Frontal cortex (tissue), 4 donors: Measurements from ENCODE around the gene RAI1. TPM values are rescaled to one million over a fixed set of nuclear protein-coding genes. Genes with fewer than 3 reads are reported as not detected.
A peak's percentile ranks its signal among the peaks of the same experiment; 100 is the strongest.

ENCODE experiments used
- DNase-seq, 2 donors: peaks; one replicate each; pipeline ENCODE4 v3.0.0; 2012; ENCODE audit warnings: low spot score in 2 of 2
- FAIRE-seq: peaks from 2 replicates; lab custom pipeline; 2012; peaks lifted over from hg19 to GRCh38; lab: Jason Lieb, UNC
- total RNA-seq: library from RNA; depleted of rRNA; stranded (reverse); fragments of >200 nt; gene quantifications from one replicate; pipeline ENCODE4 v1.2.3, GENCODE V29; 2014
- donor health status: control.
- donor health status: control.
- donor health status: control.

The RAI1 gene
- total RNA-seq, 1 donor from 2014 or later, result 16.7 TPM

DNA sequence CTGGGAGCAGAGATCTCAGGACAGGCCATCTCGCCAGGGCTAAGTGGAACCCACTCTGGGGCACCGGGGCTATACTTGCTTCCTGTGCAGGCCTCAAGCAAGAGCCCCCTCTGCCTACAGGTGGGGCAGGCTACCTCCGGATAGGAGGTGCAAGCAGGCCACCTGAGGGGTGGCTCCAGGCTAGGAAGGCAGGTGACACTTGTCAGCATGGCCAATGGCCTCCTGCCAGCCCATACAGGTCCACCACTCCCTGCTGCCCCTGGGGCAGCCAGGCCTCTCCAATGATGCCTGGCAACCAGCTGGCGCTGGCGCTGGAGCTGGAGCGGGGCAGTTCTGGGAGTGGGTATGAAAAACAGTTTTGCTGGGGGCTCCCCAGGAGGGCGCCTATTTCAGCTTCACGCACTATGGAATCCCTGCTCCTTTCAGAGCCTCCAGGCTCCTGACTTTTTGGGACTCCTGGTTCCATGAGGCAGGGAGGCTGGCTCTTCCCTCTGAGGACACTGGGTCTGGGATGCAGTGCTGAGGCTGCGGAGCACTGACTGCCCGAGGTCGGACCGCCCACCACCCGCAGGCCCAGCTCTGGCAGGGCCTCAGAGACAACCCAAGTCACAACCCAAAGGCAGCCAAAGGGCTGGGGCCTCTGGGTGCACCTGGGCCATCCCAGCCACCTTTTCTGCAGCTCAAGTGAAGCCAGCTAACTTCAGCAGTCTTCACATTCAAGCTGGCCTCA is 164.0 kb downstream of the RAI1 start:
- no peak for FAIRE-seq

DNA sequence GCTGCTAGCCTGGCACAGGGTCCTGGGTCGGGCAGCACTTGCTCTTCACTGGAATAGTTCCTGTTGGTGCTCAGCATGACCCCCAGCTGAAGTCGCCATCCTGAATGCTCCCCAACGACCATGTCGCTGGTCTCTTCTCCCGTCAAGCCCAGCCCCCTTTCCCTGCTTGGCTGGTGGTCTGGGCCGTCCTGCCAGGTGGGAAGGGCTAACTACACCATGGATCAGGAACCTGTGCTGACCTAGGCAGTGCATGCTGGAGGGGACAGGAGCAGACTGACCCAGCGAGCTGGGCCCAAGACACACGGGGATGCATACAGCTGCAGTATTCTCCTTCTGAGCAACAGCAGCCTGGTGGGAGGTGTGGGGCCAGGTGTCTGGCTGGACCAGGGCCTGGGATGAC is 164.7 kb downstream of the RAI1 start:
- no peak for FAIRE-seq

More for the DNA sequence above, 164.0 kb downstream of the RAI1 start:
- DNase-seq, result no peak

DNA sequence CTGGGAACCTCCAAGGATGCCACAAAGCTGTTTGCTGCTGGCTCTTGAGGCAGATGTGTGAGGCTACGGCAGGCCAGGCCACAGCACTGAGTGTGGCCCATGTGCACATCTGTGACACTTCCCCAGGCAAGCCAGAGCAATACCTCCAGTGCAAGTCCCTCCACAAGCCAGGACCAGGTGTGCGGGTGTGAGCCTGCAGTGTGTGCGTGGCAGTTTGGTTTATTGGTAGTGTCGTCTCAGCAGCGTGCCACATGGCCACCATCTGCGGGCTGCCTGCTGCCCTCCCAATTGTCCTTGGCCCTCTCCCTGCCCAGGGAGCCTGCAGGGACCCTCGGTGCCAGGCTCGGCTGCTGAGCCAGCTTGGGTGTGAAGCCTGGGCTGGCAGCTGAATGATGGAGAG is 165.4 kb downstream of the RAI1 start:
- FAIRE-seq (no peak), DNase-seq (no peak)

More for the DNA sequence above, 164.7 kb downstream of the RAI1 start:
- DNase-seq, result no peak

DNA sequence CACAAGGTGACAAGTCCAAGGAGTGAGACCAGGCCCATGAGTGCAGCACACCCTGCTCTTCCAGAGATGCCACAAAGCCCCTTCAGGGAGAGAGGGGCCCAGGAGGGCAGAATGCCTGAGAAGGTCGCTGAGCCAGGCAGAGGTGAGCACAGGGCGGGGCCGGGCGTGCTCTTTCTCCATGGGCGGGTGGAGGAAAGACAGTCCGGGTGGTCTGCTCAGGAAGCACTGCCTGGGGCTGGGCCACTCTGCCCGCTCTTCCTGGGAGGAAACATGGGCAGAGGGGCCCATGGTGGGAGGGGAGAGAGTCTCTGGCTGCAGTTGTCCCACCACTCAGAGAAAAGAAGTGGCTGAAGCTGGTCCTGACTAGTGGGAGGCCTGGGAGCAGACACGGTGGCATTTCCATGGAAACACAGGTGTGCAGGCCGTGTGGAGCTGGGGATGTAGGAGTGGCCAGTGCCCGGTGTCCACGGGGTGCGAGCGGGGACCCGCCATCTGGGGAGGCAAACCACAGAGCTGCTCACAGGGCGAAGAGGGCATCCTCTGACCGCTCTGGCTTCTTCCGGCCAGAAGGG is 165.9 kb downstream of the RAI1 start:
- DNase-seq (no peak), FAIRE-seq (no peak)

DNA sequence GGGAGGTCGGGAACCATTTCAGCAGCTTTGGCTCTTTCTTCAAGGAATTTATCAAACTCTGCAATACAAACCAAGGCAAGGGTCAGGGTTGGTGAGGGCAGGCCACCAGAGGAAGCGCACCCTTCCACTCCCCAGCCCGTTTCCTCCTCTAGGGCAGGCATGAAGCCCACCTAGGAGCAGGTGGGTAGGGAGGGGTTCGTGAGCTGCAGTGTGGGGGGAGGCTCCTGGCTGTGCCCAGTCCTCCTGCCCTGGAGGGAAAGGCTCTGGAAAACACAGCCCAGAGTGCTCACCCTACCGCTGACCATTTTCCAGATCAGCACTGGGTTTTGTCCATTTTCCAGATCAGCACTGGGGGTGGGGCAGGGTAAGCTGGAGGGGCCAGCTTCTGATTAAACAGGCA is 166.5 kb downstream of the RAI1 start:
- FAIRE-seq (no peak), DNase-seq (no peak)

DNA sequence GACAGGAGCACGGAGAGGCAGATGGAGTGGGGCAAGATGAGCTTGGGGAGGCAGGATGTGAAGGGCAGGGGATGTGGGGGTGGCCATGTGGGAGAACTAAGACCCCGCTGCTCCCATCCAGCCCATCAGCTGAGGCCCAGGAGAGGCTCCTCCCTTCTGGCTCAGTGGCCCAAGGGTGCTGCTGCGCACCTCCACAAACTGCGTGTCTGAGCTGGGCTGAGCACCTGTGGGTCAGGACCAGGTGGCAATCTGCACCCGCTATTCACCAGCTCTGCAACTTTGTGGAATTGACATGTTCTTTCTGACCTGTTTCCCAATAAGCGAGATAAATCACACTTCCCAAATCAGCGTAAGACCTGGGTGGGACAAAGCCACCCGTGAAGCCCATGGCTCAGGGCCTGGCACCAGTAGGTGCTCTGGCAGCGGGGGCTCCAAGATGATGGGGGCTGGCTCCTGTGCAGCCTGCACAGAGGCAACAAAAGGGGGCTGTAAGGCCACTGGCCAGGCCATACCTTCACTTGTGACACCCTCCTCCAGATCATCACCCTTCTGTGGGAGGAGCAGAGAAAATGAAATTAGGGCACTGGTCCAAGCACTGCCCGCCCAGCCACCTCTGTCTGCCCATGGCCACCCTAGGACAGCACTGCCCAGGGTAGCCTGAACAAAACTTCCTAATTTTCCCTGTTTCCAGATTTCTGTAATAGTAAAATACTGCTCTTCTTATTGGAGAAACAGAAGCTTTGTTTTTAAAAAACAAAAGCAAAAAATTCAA is 167.2 kb downstream of the RAI1 start:
- no peak for FAIRE-seq
- DNase-seq, result no peak

DNA sequence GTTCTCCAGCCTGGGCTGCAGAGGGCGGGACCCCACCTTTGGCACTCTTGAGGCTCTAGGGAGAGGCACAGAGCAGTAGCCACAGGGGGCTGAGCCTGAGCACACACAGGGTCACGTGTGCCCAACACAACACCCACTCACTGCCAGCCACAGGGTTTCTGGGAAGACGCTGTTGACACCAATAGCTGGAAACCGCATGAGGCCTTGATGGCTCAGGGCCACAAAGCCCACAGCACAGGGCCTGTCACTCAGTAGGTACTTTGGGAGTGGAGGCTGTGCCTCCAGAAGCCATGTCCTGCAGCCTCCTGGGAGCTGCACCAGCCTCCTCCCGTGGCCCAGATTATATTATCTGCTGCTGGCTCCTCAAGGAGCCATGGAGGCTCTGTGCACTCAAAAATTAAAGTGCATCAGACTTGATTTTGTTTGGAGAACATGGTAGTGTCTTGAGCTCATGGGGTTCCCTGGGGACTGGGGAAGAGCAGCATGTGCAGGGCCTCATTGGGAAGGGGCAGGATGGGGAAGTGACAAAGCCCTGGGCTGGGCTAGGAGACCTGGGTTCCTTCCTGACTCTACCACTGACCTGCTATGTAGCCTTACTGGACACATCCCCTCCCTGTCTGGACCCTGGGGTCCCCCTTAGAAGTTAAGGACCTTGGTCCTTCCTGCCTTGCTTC is 168.0 kb downstream of the RAI1 start:
- DNase-seq (peak in 1 of 2 donors; percentile 75), FAIRE-seq (no peak)

DNA sequence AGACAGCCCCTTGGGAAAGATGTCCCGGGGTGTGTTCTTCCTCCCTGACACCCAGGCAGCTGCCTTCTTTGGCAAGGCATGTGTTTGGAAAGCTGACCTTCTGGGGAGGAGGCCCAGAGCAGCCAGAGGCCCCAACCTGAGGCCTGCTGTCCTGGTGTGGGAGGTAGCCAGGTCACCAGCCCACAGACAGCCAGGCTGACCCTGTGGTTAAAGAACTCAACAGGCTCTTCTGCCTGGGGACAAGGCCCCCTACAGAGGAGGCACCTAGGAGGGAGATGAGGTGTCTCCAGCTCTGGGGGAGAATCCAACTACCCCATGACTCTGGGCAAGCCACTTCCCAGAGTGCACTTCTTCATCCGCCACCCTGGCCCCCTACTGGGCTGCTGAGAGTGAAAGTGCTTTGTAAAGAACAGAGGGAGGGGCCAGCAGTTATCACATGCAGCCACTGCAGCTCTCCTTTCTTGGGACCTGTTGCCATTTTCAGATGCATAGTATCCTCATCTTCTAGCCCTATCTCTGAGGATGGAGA is 168.7 kb downstream of the RAI1 start:
- DNase-seq, result no peak
- FAIRE-seq, result no peak

DNA sequence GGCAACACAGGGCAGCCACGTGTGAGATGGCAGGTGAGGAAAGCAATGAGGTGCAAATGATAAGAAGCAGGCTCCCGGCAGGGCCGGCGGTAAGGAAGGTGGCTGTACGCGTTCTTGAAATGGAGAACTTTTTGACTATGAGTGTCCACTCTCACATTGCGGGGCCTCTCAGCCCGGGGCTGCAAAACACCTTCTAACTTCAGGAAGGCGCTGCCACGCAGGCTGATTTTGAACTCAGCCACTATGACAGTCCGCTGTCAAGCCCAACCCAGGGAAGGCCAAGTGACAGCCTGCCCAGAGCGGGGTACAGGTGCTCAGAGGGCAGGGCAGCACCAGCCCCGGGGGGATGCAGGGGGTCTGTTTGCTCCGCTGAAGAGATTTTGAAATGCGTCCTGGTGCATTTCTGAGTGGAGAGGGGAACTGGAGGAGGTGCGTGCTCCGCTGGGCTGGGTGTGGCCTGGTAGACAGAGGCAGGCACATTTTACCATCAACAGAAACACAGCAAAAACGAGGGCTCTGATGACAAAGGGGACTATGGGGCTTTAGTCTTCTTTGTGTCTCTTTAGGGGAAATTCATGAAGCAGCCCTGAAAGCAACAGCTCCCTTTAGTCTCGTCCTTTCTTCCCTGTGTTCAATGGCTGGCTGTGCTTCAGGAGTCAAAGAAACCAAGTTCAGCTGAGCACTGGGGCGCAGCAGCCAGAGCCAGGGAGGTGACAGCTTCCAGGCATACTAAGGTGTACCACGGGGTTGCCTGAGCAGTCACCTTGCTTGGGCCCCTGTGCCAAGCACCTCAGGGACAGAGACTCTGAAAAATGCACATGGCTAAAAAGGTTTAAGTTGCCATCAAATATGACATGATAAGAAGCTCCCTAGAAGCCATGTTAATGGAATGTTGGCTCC is 170.1 kb downstream of the RAI1 start:
- no peak for FAIRE-seq
- DNase-seq, result no peak

DNA sequence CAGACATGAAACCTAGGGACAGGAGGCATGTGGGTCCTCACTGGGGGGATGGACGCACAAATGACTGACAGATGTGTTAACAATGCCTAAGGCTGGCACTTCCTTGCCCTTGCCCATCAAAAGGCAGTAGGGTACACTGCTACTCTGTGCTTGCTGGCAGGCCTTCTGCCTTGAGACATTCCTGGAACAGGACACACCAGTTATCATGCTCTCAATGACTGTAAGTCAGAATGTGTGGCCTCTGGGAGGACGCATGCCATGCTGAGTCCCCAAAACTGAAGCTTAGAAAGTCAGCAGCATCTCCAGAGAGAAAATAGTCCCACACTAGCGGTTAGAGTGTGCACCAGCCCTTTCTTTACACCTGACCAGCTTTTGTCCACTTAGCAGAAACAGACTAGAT is 171.7 kb downstream of the RAI1 start:
- FAIRE-seq (no peak), DNase-seq (no peak)

DNA sequence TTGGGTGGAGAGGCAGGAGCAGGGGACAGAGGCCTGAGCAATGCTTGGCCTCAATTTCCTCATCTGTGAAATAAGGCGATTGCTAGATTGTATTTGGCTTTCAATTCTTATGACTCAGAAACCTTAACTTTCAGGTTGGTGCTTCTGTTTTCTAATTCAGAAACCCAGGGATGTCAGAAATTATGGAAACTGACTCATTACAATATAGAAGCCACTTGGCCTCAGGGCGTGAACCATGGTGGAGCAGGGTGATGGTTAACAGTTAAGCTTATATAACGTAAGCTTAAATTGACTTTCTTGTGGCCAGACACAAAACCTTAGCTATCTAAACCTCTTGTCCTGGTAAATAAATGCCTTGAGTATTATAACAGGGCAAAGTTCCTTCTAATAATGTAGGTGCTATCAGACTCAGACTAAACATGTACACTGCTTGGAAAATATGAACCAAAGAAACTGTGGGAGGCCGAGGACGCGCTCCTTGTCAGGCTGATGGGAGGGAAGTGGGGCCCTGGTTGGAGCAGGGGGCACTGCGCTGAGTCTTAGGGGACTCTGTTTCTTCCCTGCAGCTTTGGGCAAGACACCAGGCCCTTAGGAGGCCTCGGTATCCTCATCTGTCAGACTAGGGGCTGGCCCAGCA is 172.7 kb downstream of the RAI1 start:
- FAIRE-seq (no peak), DNase-seq (no peak)

DNA sequence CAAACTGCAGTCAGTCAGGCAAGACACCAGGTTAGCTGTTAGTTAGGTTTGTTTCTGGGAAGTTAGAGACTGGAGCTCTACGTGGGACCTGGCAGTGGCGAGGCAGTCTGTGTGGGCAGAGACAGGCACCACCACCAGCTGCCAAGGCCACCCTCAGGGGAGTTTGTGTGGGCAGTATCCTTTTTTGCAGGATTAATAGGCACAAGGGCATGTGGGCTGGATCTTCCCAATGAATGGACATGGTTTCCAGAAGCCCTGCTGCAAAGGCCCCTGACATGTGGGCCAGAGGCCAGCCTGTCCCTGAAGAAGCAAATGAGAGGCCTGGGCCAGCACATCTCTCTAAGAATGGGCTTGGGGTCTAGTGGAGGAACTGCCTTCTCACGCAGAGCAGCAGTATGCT is 174.7 kb downstream of the RAI1 start:
- DNase-seq (no peak), FAIRE-seq (no peak)

DNA sequence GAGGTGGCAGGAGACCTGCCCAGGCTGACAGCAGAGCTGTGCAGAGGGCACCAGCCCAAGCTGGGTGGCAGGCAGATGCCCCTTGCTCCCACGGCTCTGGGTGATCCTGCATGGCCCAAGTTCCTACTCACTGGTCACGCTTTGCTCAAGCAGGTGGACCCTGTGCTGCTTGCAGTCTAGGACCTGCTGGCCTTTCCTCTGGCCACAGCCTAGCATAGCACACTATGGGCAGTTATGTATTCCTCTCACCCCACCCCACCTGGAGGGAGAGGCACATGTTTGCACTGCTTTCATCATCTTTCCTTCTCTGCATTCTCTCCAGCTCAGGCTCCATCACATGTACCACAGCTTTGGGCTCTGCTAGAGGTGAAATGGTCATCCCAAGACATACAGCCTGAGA is 175.1 kb downstream of the RAI1 start:
- DNase-seq (no peak), FAIRE-seq (no peak)

DNA sequence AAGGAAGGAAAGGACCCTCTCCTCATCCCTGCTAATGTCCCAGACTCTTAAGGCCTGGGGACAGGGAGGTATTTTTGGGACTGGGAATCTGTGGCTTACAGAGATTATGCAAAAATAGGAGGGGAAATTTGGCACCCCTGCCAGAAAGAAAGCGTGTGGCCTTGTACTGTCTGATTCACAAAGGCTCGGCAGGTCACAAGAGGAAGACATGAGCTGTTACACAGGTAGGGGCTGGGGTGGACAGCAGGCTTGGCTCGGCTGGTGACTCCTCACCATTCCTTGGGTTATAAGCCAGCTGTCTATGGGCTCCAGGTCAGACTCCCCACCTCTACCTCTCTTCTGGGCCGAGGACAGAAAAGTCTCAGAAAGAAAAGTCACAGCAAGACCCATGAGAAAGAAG is 176.2 kb downstream of the RAI1 start:
- DNase-seq, result no peak
- no peak for FAIRE-seq

DNA sequence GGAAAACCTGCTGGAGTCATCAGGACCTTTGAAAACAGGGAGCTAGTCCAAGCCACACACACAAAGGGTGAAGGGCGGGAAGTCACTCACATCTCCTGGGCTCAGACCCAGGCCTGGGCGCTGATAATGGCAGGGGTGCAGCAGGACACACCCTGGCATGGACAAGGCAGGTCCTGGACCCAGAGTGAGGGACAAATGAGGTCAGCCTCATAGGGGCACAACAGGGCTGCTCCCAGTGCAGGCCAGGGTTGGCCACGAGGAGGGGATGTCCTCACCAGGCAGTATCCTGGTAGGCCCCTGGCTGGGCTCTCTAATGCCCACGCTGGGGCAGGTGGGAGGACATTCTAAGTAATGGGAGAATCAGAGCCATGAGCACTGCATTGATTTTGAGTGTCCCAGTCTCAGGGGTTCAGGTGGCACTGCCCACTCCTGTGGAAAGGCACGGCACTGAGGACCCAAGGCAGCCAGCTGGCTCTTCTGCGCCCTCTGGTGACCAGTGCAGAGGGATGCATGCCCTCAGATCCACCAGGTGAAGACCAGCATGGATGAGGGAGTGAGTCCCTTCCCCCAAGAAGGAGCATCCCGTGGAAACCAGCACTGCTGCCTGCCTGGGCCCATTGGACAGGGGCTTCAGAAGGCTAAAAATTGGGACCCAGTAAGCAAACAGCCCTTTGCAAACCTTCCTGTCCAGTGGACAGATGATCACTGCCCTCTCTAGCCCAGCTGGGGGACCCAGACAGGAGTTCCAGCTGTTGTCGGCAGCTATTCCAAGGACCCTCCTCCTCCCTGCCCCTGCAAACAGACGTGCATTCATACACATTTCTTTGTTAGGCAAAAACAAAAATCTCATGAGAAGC is 178.9 kb downstream of the RAI1 start:
- DNase-seq, result peak; percentile 51 to 84
- no peak for FAIRE-seq

DNA sequence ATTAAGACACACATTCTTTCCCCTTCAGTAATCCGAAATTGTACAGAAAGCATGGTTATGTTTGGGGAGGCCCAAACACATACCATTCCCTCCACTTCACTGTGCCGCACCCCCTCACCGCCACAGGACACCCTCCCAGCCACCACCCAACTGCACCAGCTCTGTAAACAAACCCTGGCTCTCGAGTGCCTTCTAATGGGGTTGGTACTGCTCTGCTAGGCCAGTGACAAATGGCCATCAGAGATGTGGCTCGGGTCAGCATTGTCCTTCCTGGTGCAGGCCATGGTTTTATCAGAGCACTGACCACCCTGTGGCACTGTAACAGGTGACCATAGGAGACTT is 179.5 kb downstream of the RAI1 start:
- DNase-seq (no peak), FAIRE-seq (no peak)
